GM20431 (cell line): Measurements from ENCODE around the gene CAPN10.
"Not testable (repeated sequence)": the region's sequence is repeated elsewhere in the genome, so short reads cannot be mapped to it uniquely, and the experiment has no call there.

Experiments
- in situ Hi-C: fragments of 300-500 bp; cut with MseI, MboI; formaldehyde crosslinking; loops from one replicate; pipeline ENCODE4 v1.15.0; 2020; ENCODE audit warnings: low sequenced_read_pairs; ENCODE audit not compliant: unreplicated experiment

Gene CAPN10

GRCh38 chr2:240561325-240561971 lies 25.1 kb upstream of the CAPN10 start:
- in situ Hi-C loops = no loop called here

GRCh38 chr2:240563231-240563630 lies 23.3 kb upstream of the CAPN10 start:
- in situ Hi-C loops = not testable (repeated sequence)

DNA sequence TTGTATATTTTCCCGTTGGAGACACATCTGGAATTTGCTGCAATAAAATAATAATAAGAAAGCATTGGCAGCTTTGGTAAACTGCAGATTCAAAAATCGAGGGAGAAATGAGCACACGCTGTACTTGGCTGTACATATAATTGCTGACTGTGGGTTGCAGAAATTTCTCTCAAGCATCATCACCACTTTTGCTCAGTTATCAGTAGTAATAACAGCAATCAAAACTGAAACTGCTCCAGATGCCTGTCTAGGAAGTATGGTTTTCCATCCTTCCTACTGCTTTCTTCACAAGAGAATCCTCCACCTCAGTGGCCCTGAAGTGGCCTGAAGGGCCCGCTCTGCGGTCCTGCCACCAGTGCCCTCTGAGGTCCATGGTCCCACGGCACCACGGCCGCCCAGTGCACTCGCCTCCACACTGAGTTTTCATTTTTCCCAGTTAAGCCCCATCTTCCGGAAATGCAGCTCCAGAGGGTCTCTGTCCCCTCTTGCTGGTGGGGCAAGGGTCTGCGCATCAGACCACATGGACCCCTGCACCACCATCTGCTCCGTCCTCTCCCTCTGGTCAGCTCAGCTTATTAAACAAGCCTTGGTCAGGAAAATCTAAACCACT lies 22.5 kb upstream of the CAPN10 start:
- in situ Hi-C loops = no loop called here

DNA sequence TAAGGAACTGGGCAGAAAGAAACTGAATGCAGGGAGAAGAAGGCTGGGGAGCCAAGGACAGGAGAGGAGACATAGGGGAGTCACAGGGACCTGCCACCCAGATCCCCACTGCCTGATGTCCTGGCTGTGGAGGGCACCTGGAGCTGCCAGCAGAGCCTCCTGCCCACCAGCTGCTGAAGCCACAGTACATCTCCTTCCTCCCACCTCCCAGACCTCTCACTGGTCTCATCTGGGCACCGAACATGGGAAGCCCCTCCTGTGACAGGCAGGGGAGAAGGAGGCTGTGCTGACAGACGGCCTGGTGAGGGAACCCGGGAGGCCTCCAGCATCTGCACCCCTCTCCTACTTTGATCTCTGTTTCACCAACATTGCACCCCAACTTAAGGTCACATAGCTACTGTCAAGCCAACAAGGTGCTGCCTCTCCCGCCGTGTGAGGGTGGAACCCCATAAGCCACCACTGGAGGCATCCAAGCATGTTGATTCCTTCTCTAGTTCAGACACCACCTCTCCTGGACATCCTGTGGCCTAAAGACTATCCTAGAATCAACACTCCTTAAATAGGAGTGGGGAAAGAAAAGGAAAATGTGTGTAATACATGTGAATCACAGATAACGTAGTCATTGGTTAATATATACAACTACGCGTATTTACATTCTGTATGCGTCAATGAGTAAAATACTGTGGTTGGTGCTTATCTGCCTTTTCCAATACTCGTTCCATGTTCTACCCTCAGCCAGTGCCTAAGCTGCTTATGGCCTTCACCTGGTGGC lies 21.8 kb upstream of the CAPN10 start:
- in situ Hi-C loops = no loop called here

GRCh38 chr2:240565333-240566202 lies 21.0 kb upstream of the CAPN10 start:
- in situ Hi-C loops = no loop called here

- in situ Hi-C loops = no loop called here
Observed at GRCh38 chr2:240566203-240567136, 20.1 kb upstream of the CAPN10 start.

DNA sequence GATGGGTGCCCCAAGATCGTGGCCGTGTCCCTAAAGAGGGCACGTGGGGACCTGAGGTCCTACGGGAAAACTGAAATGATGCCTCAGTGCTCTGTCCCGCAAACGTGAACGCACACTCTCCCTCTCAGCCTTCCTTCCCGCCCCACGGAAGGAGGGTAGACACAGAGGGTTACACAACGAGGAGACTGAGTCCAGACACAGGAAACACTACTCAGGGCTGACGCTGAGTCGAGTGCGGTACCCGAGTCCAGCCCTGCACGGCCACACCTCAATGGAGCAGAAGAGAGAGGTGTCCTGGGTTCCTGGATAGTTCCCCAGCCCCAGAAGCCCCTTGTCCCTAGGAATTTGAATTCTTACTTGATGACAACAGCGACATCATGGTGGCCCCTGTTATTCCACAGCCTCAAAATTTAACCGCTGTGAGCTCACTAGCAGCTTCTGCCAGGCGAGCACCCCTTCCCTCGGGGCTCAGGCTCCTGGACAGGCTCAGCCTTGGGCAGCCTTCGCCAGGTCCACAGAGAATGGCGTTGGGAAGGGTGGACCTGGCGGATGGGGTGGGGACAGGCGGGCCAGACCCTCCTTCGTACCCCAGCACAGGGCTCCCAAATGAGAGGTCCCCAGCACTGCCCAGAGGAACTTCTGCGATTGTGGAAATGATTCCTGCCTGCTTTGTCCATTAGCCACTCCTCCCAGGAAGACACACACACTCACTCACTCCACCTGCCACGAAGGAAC lies 19.2 kb upstream of the CAPN10 start:
- in situ Hi-C loops = no loop called here

DNA sequence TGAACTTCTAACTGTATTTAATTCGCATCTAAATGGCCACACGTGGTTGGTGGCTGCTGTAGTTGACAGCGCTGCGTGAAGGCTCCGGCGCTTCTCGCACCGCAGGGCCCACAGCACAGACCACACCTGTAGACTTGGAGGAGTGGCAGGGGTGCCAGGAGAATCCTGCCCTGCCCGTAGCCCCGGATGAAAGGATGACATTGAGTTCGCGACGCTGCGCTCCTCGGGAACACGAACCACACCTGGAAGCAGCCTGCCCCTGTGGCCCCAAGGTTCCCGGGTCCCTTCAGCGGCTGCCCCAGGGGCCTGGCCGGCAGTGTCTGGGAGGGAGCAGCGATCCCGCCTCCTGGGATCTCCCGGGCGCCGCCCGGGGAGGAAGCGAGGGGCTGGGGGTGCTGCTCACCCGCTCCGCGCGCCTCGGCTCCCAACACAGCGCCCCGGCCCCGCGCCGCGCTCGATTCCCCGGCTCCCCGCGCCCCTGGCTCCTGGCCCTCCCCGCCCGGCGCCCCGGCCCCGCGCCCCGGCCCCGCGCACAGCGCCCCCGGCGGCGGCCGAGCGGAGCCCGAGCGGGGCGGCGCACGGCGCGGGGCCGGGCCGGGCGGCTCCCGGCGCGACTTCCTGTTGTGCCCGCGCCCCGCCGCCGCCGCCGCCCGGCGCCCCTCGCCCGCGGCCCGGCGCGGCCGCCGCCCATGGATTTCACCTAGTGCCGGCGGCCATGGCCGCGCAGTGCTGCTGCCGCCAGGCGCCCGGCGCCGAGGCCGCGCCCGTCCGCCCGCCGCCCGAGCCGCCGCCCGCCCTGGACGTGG lies 18.5 kb upstream of the CAPN10 start, which contains the start of gene RNPEPL1:
RNPEPL1 (plus strand) TSS at position 613 of the 806 bp plus-strand sequence; CDS start at position 716, 103 bp downstream.
- in situ Hi-C loops = no loop called here

GRCh38 chr2:240568678-240569522 lies 17.6 kb upstream of the CAPN10 start:
- in situ Hi-C loops = no loop called here

GRCh38 chr2:240569523-240569997 lies 17.0 kb upstream of the CAPN10 start:
- in situ Hi-C loops = no loop called here

- in situ Hi-C loops = no loop called here
Observed at GRCh38 chr2:240569998-240570530, 16.5 kb upstream of the CAPN10 start.

DNA sequence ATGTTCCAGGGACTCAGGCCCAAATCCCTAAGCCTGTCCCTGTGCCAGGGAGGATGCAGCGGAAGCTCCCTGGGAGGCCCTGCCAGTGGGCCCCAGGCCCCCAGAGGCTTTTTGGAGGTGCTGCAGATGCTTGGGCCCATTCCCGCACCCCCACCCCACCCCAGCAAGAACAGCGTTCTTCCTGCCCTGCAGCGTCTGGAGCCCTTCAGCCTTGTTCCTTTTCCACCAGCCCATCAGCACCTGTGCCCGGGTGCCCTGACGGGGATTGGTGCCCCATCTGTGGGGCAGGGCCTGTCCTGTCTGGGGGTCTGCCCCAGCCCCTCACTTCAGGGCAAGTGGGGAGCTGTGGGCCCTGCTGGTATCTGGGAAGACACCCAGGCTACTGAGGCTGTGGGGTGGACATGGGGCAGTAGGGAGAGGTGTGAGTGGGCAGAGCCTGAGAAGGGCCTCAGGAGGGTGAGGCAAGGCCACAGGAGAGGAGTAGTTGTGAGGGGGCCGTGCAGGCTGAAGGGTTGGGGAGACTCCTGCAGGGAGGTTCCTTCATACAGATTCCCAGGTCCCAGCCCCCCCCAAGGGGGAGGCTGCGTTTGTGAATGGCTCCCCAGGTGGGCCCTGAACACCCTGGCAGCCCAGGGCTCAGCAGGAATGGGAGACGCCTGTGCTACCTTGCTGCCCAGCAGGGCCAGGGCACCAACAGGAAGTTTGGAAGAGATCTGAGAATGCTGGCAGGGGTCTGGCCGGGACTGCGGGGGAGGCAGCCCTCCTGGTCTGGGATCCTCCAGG lies 15.8 kb upstream of the CAPN10 start:
- in situ Hi-C loops = no loop called here

- in situ Hi-C loops = no loop called here
Observed at GRCh38 chr2:240571314-240571973, 15.1 kb upstream of the CAPN10 start.

DNA sequence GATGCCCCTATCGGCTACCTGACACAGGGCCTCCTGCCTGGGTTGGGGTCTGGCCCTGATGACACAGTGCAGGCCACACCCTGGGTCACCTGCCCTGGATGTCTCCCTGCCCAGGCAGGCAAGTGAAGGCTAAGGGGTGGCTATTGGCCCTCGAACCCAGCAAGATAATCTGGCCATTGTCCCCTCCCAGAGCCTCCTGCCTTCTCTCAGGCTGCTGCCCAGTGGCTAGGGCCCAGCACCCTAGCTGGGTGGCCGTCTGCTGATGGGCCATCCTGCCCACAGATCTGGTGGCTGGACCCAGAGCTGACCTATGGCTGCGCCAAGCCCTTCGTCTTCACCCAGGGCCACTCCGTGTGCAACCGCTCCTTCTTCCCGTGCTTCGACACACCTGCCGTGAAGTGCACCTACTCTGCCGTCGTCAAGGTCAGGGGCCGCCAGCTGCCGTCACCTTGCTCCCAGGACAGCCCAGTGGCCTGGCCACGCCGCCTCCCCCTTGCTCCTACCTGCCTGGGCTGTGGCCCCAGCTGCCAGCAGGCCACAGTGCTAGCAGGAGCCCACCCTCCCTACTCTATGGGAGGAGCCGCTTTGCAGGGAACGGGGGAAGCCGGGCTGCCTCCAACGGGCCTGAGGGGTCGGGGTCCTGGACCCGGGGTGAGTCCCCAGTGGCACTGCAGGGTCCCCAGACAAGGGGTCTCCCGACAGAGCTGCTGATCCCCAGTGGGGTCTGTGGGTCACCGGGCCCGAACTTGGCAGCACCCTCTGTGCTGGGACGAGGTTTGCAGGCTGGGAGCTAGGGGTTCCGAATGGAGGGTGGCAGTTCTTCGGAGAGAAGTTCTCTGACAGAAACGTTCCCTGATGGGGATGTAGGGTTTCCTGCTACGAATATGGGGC lies 14.1 kb upstream of the CAPN10 start:
- in situ Hi-C loops = no loop called here
